Hepatocyte (in vitro differentiated cells): Measurements from ENCODE around the gene SYVN1.

Source experiments
- EZH2 ChIP-seq: fragments of 200-600 bp; sonication (generic); IDR thresholded peaks from 2 replicates; pipeline ENCODE4 v1.6.1; 2016; ENCODE audit warnings: antibody characterized with exemption, mild to moderate bottlenecking, borderline replicate concordance
- EZH2phosphoT487 ChIP-seq: fragments of 200-600 bp; sonication (generic); IDR thresholded peaks from one replicate; pipeline ENCODE4 v1.6.1; 2018; ENCODE audit warnings: antibody characterized with exemption, mild to moderate bottlenecking, low read depth, moderate library complexity; ENCODE audit not compliant: unreplicated experiment, severe bottlenecking
- TF ChIP-seq, protein P1 (sequence below): fragments of 200-600 bp; sonication (generic); IDR thresholded peaks from 2 replicates; pipeline ENCODE4 v1.5.1; 2016; ENCODE audit warnings: antibody characterized with exemption, mild to moderate bottlenecking; ENCODE audit not compliant: poor library complexity

DNA sequence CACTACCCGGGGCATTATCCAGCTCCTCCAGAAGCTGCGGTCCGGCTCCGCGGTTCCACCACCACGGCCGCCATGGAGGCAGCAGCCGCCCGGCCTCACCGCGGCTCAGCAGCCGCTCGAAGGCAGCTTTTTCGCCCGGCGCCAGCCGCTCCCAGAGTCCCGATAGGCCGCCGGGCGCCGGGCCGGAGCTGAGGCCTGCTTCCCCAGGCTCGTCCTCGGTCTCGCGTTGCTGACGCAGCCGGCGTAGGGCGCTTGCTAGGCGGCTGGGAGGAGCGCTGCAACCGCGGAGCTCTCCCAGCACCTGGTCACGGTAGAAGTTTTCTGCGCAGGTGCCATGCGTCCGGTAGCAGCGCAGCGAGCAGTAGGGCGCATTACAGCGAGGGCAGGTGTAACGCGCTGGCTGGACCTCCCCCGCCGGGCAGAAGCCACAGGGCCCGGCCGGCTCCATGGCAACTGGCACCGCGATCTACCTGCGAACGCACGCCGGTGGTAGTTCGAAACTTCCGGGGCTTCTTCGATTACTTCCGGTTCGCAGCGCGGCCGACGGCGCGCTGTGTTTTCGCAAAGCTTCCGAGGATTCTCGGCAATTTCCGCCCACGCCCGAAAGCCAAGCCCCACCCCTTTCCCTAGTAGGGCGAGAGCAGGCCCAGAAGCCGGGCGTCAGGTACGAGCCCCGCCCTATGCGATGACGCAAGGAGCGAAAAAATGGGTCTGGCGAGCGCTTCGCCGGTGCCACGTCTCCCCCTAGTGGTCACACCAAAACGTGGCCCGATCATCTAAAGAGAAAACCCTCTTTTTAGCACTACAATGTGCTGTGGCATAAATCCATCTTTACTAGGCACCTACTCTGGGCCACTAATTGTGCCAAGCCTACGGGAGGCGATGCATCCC lies 16.9 kb downstream of the SYVN1 start, which contains the start of gene ZNHIT2:
- TF ChIP-seq EZH2 (no peak), EZH2phosphoT487 (no peak)
- TF ChIP-seq, protein P1, sequence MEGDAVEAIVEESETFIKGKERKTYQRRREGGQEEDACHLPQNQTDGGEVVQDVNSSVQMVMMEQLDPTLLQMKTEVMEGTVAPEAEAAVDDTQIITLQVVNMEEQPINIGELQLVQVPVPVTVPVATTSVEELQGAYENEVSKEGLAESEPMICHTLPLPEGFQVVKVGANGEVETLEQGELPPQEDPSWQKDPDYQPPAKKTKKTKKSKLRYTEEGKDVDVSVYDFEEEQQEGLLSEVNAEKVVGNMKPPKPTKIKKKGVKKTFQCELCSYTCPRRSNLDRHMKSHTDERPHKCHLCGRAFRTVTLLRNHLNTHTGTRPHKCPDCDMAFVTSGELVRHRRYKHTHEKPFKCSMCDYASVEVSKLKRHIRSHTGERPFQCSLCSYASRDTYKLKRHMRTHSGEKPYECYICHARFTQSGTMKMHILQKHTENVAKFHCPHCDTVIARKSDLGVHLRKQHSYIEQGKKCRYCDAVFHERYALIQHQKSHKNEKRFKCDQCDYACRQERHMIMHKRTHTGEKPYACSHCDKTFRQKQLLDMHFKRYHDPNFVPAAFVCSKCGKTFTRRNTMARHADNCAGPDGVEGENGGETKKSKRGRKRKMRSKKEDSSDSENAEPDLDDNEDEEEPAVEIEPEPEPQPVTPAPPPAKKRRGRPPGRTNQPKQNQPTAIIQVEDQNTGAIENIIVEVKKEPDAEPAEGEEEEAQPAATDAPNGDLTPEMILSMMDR: peak; percentile 95
